OCI-M2 (cell line): Measurements from ENCODE around the gene SELP.
"Not testable (repeated sequence)": the region's sequence is repeated elsewhere in the genome, so short reads cannot be mapped to it uniquely, and the experiment has no call there.

Experiments used
- DNase-seq: peaks from one replicate; lab custom pipeline; 2025; ENCODE audit not compliant: unreplicated experiment; lab: John Stamatoyannopoulos, UW

Gene SELP

GRCh38 chr1:169630006-169630405 lies at the start of gene SELP:
TSS of gene SELP (minus strand) at chr1:169630124. CDS start at chr1:169630074, 50 bp downstream.
- no peak for DNase-seq

DNA sequence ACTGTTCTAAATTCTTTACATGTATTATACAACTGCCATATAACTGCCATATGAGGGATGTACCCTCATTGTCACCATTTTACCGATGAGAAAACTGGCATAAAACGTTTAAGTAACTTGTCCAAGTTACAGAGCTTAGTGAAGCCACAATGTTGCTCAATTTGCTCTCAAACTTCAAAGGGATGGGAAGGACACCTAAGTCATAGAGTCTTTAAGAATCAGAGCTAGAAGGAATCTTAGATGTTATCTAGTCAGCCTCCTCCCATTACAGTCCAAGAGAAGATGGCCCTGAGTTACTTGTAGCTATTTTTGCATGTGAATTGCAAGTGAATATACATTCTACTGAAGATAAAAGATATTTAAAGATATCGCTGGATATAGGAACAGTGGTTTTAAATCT lies 49.8 kb upstream of the SELP start:
- DNase-seq, result no peak

GRCh38 chr1:169676001-169676400 lies 46.1 kb upstream of the SELP start:
- DNase-seq, result no peak

DNA sequence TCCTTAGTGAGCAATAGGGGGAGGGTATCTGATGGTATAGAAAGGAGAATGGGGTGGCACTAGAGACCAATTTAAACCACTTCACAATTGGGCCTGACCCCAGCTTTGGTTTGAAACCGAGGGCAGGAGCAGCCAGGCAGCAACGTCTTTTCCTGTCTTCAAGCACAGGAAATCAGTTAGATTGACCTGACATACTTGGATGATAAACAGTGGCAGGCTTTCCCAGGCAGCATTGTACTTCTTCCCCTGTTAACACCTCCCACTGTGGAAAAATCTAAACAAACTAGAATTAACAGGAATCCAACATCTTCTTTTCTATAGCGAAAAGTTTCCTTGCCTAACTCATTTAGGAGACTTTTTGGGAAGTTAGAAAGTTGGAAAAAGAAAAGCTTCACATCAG lies 40.9 kb upstream of the SELP start:
- DNase-seq, result no peak

GRCh38 chr1:169670244-169670643 lies 40.3 kb upstream of the SELP start:
- not testable (repeated sequence) for DNase-seq

DNA sequence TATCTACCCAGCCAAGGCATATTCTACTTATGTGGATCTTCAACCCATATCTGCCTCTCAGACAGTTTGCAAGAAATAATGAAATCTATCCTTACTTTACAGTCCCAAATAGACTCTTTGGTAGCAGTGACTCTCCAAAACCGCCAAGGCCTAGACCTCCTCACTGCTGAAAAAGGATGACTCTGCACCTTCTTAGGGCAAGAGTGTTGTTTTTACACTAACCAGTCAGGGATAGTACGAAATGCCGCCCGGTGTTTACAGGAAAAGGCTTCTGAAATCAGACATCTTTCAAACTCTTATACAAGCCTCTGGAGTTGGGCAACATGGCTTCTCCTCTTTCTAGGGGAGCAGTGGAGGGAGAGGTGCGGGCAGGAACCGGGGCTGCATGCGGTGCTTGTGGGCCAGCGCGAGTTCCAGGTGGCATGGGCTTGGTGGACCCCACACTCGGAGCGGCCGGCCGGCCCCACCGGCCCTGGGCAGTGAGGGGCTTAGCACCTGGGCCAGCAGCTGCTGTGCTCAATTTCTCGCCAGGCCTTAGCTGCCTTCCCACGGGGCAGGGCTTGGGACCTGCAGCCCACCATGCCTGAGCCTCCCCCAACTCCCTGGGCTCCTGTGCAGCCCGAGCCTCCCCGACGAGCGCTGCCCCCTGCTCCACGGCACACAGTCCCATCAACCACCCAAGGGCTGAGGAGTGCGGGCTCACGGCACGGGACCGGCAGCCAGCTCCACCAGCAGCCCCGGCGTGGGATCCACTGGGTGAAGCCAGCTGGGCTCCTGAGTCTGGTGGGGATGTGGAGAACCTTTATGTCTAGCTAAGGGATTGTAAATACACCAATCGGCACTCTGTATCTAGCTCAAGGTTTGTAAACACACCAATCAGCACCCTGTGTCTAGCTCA lies 38.0 kb upstream of the SELP start:
- DNase-seq, result not testable (repeated sequence)

GRCh38 chr1:169667227-169667639 lies 37.3 kb upstream of the SELP start:
- not testable (repeated sequence) for DNase-seq

DNA sequence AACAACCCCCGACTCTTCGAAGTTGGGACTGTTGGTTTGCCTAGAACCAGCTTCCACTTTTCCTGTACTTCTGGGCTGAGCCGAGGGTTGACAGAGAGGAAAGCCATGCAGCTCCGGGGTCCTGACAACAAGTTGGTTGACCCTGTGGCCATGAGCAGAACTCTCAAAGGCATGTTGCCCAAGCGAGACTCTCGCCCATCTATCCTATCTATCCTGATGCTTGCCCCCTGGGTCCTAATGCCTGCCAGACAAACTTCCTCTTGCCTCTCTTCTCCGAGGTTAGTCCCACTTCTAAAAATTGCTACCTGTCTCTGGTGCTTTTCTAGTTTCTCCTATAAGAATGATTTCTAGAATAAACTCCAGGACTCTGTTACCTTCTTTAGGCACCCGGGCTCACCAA lies 32.8 kb upstream of the SELP start:
- not testable (repeated sequence) for DNase-seq

DNA sequence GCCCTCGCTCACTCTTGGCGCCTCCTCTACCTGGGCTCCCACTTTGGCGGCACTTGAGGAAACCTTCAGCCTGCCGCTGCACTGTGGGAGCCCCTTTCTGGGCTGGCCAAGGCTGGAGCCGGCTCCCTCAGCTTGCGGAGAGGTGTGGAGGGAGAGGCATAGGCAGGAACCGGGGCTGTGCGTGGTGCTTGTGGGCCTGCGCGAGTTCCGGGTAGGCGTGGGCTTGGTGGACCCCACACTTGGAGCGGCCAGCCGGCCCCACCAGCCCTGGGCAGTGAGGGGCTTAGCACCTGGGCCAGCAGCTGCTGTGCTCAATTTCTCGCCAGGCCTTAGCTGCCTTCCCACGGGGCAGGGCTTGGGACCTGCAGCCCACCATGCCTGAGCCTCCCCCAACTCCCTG lies 31.1 kb upstream of the SELP start:
- not testable (repeated sequence) for DNase-seq

- not testable (repeated sequence) for DNase-seq
These were observed 28.9 kb upstream of the SELP start for GRCh38 chr1:169658777-169659176.

DNA sequence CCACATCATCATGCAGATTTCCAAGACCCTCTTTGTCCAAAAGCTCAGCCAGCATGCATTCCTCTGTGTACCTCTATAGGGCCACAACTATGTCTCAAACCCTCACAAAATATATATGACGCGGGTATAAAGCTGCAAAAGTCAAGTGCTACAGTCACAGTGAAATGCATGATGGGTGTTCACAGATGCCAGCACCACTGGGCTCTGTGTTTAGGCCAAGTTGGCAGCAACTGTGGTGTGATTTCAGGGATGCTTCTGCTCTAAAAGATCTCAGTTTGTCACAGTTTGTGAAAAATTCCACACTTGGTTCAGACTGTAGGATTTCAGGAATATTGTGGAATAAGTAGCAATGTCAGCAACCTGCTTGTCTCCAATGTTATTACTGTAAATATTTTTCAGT lies 23.9 kb upstream of the SELP start:
- DNase-seq, result no peak

DNA sequence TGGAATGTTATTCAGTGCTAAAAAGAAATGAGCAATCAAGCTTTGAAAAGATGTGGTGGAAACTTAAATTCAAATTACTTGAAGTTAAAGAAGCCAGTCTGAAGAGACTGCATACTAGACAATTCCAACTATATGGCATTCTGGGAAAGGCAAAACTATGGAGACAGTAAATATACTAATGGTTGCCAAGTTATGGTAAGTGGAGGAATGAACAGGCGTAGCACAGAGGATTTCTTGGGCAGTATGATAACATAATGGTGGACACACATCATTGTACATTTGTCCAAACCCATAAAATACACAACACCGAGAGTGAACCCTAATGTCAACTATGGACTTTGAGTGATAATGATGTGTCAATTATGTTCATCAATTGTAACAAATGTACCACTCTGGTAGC lies 21.1 kb upstream of the SELP start:
- no peak for DNase-seq

GRCh38 chr1:169650551-169650950 lies 20.6 kb upstream of the SELP start:
- no peak for DNase-seq

DNA sequence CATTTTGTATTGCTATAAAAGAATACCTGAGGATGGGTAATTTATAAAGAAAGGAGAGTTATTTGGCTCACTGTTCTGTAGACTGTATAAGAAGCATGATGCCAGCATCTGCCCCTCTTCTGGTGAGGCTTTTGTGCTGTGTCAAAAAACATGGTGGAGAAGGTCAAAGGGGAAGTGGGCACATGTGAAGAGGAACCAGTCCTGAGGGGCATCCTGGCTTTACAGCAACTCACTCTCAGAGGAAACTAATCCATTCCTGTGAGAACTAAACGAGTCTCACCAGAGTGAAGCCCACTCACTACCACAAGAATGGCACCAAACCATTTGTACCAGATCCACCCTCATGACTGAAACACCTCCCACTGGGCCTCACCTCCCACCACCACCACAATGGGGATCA lies 18.8 kb upstream of the SELP start:
- no peak for DNase-seq

DNA sequence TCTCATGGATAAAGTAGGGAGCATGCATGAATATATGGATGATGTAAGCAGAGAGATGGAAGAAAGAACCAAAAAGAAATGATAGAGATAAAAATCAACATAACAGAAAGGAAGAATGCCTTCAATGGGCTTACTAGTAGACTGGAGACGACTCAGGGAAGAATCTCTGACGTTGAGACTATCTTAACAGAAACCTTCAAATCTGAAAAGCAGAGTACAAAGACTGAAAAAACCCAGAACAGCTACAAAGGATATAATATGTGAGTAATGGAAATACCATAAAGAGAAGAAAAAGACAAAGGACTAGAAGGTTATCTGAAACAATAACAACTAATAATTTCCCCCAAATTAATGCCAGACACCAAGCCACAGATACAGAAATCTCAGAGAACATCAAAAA lies 18.3 kb upstream of the SELP start:
- no peak for DNase-seq

GRCh38 chr1:169647512-169647911 lies 17.6 kb upstream of the SELP start:
- no peak for DNase-seq

- no peak for DNase-seq
These were observed 14.4 kb upstream of the SELP start for GRCh38 chr1:169644297-169644696.

DNA sequence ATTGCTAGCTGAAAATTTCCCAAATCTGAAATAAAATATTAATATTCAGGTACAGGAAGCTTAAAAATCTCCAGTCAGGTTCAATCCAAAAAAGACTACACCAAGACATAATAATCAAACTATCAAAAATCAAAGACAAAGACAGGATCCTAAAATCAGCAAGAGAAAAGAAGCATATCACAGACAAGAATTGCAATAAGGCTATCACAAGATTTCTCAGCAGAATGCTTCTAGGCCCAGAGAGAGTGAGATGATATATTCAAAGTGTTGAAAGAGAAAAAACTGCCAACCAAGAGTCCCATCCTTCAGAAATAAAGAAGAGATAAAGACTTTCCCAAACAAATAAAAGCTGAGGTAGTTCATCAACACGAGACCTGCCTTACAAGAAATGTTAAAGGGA lies 5.0 kb upstream of the SELP start:
- DNase-seq, result no peak

DNA sequence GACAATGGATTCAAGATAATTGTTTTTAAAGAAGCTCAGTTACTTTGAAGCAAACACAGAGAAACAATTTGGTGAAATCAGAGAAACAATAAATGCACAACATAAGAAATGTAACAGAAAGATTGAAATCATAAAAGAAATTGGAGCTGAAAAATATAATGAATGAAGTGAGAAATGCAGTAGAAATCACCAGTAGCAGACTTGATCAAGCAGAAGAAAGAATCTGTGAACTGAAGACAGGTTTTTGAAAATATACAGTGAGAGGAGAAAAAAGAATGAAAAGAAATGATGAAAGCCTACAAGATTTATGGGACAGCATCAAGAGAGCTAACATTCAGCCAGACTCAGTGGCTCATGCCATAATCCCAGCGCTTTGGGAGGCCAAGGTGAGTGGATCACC lies 4.2 kb upstream of the SELP start:
- no peak for DNase-seq

- no peak for DNase-seq
These were observed 1.3 kb upstream of the SELP start for GRCh38 chr1:169631249-169631648.

DNA sequence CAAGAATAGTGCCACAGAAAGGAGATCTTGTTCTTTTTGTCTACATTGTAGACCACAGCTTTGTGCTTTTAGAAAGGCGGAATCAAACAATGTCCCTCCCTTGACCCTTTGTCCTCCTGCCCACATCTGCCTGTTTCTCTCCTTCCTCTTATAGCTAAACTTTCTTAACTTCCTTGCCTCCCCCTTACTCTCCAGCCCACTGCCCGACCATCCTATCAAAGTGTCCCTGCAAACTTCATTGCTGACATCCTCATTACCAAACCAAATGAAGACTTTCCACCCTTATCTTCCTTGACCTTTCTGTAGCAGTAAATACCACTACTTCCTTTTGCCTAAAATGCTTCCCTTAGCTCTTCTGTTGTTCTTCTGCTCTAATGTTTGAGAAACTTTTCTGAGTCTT lies 5.0 kb downstream of the SELP start:
- DNase-seq, result no peak

DNA sequence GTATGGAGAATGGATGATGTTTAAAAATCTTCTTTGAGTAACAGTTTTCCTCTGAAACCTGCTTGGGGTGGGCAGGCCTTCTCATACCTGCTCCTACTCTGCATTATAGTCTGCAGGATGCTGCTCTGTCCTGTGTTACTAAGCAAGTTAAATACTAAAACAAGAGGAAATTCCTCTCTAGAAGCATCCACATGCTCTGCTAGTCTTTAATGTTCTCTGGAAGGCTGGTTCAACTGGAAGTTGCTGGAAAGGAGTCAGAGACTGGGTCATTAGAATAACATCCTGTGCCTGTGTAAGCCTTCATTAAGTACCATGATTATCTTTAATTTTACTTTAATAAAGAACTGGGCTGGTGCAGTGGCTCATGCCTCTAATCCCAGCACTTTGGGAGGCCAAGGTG lies 5.8 kb downstream of the SELP start:
- DNase-seq, result no peak
